ENCODE measurements around the gene MYH16. TPM values are rescaled to one million over a fixed set of nuclear protein-coding genes. Genes with fewer than 3 reads are reported as not detected.

The MYH16 gene
- polyA plus RNA-seq, 1 experiment, result not detected

DNA sequence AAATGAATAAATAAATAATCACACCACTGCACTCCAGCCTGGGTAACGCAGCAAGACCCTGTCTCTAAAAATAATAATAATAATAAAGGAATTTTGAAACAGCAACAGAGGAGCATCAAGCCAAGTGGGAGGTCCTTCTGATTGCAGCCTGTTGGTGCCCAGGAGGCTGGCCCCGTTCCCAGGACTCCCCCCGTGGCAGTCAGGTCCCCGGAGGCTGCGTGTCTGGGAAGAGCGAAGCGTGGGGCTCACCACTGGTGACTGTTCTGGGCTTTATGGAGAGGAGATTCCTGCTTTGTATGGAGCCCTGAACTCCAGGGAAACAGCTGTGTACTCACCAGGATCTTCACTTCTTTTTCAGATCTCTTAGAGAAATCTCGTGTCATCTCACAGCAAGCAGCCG lies 19.3 kb upstream of the MYH16 start:
- Histone ChIP-seq H3K36me3 (ENCODE audit: control insufficient read depth, insufficient read depth, low read length) (no peaks in the 10 kb centered on the region), H3K27me3 (ENCODE audit: control insufficient read depth, insufficient read depth, low read length) (peaks cover 7% of the 10 kb centered on the region), H3K4me3 (ENCODE audit: low read depth, low read length) (no peak overlapping the region)
- CTCF ChIA-PET, result no interaction called here
- POLR2A ChIA-PET, result no interaction called here
- TF ChIP-seq, protein P1, sequence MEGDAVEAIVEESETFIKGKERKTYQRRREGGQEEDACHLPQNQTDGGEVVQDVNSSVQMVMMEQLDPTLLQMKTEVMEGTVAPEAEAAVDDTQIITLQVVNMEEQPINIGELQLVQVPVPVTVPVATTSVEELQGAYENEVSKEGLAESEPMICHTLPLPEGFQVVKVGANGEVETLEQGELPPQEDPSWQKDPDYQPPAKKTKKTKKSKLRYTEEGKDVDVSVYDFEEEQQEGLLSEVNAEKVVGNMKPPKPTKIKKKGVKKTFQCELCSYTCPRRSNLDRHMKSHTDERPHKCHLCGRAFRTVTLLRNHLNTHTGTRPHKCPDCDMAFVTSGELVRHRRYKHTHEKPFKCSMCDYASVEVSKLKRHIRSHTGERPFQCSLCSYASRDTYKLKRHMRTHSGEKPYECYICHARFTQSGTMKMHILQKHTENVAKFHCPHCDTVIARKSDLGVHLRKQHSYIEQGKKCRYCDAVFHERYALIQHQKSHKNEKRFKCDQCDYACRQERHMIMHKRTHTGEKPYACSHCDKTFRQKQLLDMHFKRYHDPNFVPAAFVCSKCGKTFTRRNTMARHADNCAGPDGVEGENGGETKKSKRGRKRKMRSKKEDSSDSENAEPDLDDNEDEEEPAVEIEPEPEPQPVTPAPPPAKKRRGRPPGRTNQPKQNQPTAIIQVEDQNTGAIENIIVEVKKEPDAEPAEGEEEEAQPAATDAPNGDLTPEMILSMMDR (IDR thresholded peaks at IDR 0.05; ENCODE audit: insufficient read depth, low read depth, low read length), result no peak
- no peak for DNase-seq (ENCODE audit: low read depth)

DNA sequence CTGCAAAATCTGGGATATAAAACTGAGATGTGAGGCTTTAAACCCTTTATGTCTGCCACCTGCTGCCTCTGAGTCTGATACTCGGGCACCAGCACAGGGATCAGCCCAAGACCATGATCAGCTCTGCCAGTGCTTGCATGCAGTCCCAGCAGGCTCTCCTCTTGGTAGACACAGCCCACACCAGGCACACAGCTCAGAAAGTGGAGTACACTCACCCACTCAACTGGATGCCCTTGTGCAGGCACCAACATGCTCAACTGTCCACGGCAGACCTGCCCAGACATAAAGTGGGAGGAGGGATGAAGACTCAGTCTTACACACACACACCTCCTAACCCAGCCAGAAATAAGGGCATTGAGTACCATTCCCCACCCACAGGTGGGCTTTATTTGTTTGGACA lies 18.2 kb upstream of the MYH16 start:
- peaks cover 7% of the 10 kb centered on the region for H3K27me3 ChIP-seq (ENCODE audit: control insufficient read depth, insufficient read depth, low read length)
- TF ChIP-seq, protein P1 (IDR thresholded peaks at IDR 0.05; ENCODE audit: insufficient read depth, low read depth, low read length), result no peak
- H3K4me3 ChIP-seq (ENCODE audit: low read depth, low read length), result no peak overlapping the region
- H3K36me3 ChIP-seq (ENCODE audit: control insufficient read depth, insufficient read depth, low read length), result no peaks in the 10 kb centered on the region
- ChIA-PET CTCF (no interaction called here), POLR2A (no interaction called here)
- no peak for DNase-seq (ENCODE audit: low read depth)

DNA sequence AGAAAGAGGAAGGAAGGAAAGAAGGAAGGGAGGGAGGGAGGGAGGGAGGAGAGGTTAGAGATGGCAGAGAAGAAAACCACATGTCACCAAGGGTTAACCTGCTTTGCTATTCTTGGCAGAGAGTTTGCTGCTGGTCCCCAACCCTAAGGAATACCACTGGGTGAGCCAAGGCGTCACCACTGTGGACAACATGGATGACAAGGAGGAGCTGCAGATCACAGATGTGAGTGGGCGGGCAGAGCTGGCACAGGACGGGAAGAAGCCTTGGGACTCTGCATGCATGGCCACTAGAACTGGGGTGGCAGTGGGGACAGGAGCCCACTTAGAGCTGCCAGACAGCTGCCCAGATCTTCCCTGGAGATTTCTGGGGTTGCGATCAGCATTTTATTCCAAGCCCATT lies 17.2 kb upstream of the MYH16 start:
- DNase-seq (ENCODE audit: low read depth), result no peak
- CTCF ChIA-PET, result interaction anchor here (1.3 kb wide), 1 partner anchor 10 kb away, joined by 3 read pairs; no protein-coding TSS in a partner anchor

DNA sequence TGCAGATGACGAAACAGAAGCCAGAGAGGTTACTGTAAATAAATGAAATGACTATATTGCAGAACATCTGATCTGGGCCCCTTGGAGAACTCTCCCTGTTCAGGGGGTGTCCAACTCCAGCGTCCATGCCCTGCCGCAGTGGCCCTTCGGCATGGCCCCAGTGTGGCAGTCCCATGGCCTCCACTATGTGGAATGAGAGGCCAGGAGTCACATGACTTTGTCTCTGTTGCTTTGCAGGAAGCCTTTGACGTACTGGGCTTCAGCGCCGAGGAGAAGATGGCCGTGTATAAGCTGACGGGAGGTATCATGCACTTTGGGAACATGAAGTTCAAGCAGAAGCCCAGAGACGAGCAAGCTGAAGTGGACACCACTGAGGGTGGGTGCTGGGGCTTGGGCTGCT lies 15.6 kb upstream of the MYH16 start:
- ChIA-PET CTCF (interaction anchor here (1.3 kb wide), 1 partner anchor 8 kb away, joined by 3 read pairs; no protein-coding TSS in a partner anchor), POLR2A (no interaction called here)
- TF ChIP-seq, protein P1 (IDR thresholded peaks at IDR 0.05; ENCODE audit: insufficient read depth, low read depth, low read length), result no peak
- DNase-seq (ENCODE audit: low read depth), result no peak
- no peak overlapping the region for H3K4me3 ChIP-seq (ENCODE audit: low read depth, low read length)
- H3K36me3 ChIP-seq (ENCODE audit: control insufficient read depth, insufficient read depth, low read length), result no peaks in the 10 kb centered on the region
- H3K27me3 ChIP-seq (ENCODE audit: control insufficient read depth, insufficient read depth, low read length), result peaks cover 7% of the 10 kb centered on the region

More for the DNA sequence above, 17.2 kb upstream of the MYH16 start:
- Histone ChIP-seq H3K4me3 (ENCODE audit: low read depth, low read length) (no peak overlapping the region), H3K27me3 (ENCODE audit: control insufficient read depth, insufficient read depth, low read length) (peaks cover 7% of the 10 kb centered on the region), H3K36me3 (ENCODE audit: control insufficient read depth, insufficient read depth, low read length) (no peaks in the 10 kb centered on the region)
- TF ChIP-seq, protein P1 (IDR thresholded peaks at IDR 0.05; ENCODE audit: insufficient read depth, low read depth, low read length), result no peak
- POLR2A ChIA-PET, result no interaction called here

DNA sequence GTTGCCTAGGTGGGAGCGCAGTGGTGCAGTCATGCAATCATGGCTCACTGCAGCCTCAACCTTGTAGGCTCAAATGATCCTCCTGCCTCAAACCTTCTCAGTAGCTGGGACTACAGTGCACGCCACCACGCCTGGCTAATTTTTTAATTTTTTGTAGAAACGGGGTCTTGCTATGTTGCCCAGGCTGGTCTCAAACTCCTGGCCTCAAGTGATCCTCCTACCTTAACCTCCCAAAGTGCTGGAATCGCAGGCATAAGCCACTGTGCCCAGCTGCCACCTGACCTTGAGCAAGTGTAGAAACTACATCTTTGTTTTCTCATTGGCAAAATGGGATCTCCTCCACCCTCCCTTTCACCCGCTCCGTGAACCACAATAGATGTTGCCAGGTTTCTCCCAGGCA lies 15.0 kb upstream of the MYH16 start:
- ChIA-PET POLR2A (no interaction called here), CTCF (no interaction called here)
- H3K36me3 ChIP-seq (ENCODE audit: control insufficient read depth, insufficient read depth, low read length), result no peaks in the 10 kb centered on the region
- DNase-seq (ENCODE audit: low read depth), result no peak
- H3K4me3 ChIP-seq (ENCODE audit: low read depth, low read length), result no peak overlapping the region
- H3K27me3 ChIP-seq (ENCODE audit: control insufficient read depth, insufficient read depth, low read length), result peaks cover 7% of the 10 kb centered on the region
- TF ChIP-seq, protein P1 (IDR thresholded peaks at IDR 0.05; ENCODE audit: insufficient read depth, low read depth, low read length), result no peak

Data from BJ (cell line).